Suprapubic skin (tissue), 4 donors: Measurements from ENCODE around the gene RARS2.

Source experiments
- CTCF ChIP-seq, 2 donors: fragments of 200-600 bp in 1 of 2; fragments of 450-650 bp in 1 of 2; sonication (generic) in 1 of 2; IDR thresholded peaks; one replicate each; pipeline ENCODE4 v1.5.1; 2016 to 2019; ENCODE audit warnings: antibody characterized with exemption in 2 of 2, mild to moderate bottlenecking in 1 of 2, moderate library complexity in 1 of 2
- POLR2A ChIP-seq, 2 donors: fragments of 450-650 bp; IDR thresholded peaks; one replicate each; pipeline ENCODE4 v1.6.1; 2017; ENCODE audit warnings: antibody characterized with exemption in 2 of 2, mild to moderate bottlenecking in 2 of 2, moderate library complexity in 2 of 2
- POLR2AphosphoS5 ChIP-seq, 3 donors: sonication (generic); formaldehyde crosslinking; IDR thresholded peaks; one replicate each; pipeline ENCODE4 v1.6.1; 2017; ENCODE audit warnings: antibody characterized with exemption in 3 of 3

GRCh38 chr6:87551799-87552198, 38.0 kb downstream of the RARS2 start:
- no peak for TF ChIP-seq CTCF (IDR thresholded peaks at IDR 0.05)
- no peak for TF ChIP-seq POLR2AphosphoS5 (IDR thresholded peaks at IDR 0.05)
- TF ChIP-seq POLR2A (IDR thresholded peaks at IDR 0.05), result no peak
